Skeletal muscle tissue (tissue), 4 donors: ENCODE measurements around the gene TSPAN2. TPM values are rescaled to one million over a fixed set of nuclear protein-coding genes. Genes with fewer than 3 reads are reported as not detected.

Experiments used
- H3K27ac ChIP-seq: one replicate; pipeline ENCODE4 v1.7.0; 2013; ENCODE audit warnings: mild to moderate bottlenecking, low read depth, low read length, inconsistent platforms
- H3K27me3 ChIP-seq, 3 donors: one replicate each; pipeline ENCODE4 v1.7.0; 2013; ENCODE audit warnings: low read length in 3 of 3; ENCODE audit not compliant: control insufficient read depth in 3 of 3, insufficient read depth in 3 of 3
- H3K36me3 ChIP-seq, 3 donors: one replicate each; pipeline ENCODE4 v1.7.0; 2013; ENCODE audit warnings: low read length in 3 of 3; ENCODE audit not compliant: control insufficient read depth in 3 of 3, insufficient read depth in 3 of 3
- H3K4me1 ChIP-seq, 3 donors: one replicate each; pipeline ENCODE4 v1.7.0; 2013; ENCODE audit warnings: low read length in 3 of 3, mild to moderate bottlenecking in 3 of 3; ENCODE audit not compliant: control insufficient read depth in 3 of 3, insufficient read depth in 3 of 3
- H3K4me3 ChIP-seq, 3 donors: one replicate each; pipeline ENCODE4 v1.7.0; 2013; ENCODE audit warnings: low read length in 3 of 3
- H3K9ac ChIP-seq, 3 donors: one replicate each; pipeline ENCODE4 v1.7.0; 2013; ENCODE audit warnings: low read length in 3 of 3, mild to moderate bottlenecking in 3 of 3, moderate library complexity in 2 of 3, low read depth in 1 of 3
- H3K9me3 ChIP-seq, 3 donors: one replicate each; pipeline ENCODE4 v1.7.0; 2013; ENCODE audit warnings: low read length in 3 of 3; ENCODE audit not compliant: control insufficient read depth in 3 of 3
- total RNA-seq: library from RNA; depleted of rRNA; stranded (reverse); fragments of >200 nt; gene quantifications from one replicate; pipeline ENCODE4 v1.2.3, GENCODE V29; 2014
- donor health status: Osteomylitis.

The TSPAN2 gene
- total RNA-seq, 1 donor from 2014 or later = 6.8 TPM

DNA sequence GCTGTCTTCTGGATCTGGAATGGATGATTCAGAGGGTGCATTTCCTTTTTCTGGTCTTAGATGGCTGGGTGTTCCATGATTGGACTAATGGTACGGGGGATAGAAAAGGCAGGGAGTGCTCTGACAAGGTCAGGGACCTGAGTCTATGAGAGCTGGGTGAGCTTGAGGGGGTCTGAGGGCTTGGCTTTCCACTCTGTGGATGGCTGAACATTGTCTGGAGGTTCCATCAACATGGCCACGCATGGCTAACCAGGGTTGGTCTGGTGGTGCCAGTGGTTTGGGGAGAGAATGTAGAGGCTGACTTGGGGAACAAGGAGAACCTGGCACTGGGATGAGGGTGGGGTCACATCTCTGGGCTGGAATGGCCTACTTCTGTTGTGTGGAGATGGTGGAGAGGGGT, 41.5 kb upstream of the TSPAN2 start:
- no peaks in the 10 kb centered on the region for H3K9me3 ChIP-seq
- H3K4me3 ChIP-seq = no peak overlapping the region
- H3K4me1 ChIP-seq = peaks cover 10 to 29% (median 19%) of the 10 kb centered on the region in 3 donors
- no peaks in the 10 kb centered on the region for H3K27me3 ChIP-seq
- H3K27ac ChIP-seq = no peak overlapping the region
- no peaks in the 10 kb centered on the region for H3K36me3 ChIP-seq
- no peak overlapping the region for H3K9ac ChIP-seq

DNA sequence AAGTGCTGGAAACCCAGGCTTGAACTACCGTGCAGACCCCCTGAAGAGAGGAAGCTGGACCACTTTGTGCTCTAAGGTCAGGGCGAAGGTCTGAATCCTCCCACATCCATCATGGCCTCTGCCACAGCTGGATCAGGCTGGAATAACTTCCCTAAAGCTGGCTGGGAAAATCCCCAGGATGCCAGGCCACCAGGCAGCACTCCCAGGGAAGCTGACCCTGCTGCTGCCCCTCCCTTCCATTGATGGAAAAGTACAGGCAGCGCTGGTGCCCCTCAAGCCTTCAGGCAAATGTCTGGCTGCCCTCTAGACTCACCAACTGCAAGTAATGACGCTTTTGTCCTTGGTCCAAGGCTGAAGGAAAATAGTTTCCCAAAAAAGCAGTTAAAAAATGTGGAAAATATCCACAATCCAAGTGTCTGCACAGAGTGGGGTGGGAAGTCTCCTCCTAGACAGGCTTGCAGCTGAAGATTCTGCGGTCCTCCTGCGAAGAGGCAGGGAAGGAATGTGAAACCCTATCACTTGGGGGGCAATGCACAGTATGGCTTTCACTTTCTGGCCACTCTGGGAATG, 39.9 kb upstream of the TSPAN2 start:
- Histone ChIP-seq H3K9me3 (no peaks in the 10 kb centered on the region), H3K4me3 (no peak overlapping the region), H3K36me3 (no peaks in the 10 kb centered on the region), H3K4me1 (peaks cover 7 to 15% (median 10%) of the 10 kb centered on the region in 3 donors), H3K9ac (no peak overlapping the region), H3K27ac (no peak overlapping the region), H3K27me3 (no peaks in the 10 kb centered on the region)

GRCh38 chr1:115127539-115127938, 38.2 kb upstream of the TSPAN2 start:
- Histone ChIP-seq H3K9ac (no peak overlapping the region), H3K9me3 (no peaks in the 10 kb centered on the region), H3K4me3 (no peak overlapping the region), H3K36me3 (no peaks in the 10 kb centered on the region), H3K4me1 (no peaks in the 10 kb centered on the region), H3K27me3 (no peaks in the 10 kb centered on the region), H3K27ac (no peak overlapping the region)

DNA sequence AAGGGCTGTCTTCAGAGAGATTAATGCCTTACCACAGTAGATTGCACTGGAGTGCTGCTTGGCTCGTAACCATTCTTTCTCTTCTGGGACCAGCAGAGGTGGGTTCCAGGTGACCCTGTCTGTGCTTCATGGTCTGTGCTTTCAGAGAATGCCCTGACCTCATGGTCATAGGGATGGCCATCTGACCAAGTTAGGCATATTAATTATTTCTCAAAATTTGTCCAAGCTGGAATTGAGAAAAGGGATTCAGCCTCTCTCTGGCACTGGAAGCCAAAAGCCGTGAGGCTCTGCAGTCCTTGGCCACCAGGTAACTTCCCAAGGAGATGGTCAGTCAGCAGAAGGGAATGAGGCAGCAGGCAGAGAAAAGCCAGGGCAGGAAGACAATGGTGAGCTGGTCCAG, 37.2 kb upstream of the TSPAN2 start:
- Histone ChIP-seq H3K4me1 (no peaks in the 10 kb centered on the region), H3K9ac (no peak overlapping the region), H3K27me3 (no peaks in the 10 kb centered on the region), H3K9me3 (peaks cover 0 to 3% (median 0%) of the 10 kb centered on the region in 3 donors), H3K27ac (no peak overlapping the region), H3K36me3 (no peaks in the 10 kb centered on the region), H3K4me3 (no peak overlapping the region)

DNA sequence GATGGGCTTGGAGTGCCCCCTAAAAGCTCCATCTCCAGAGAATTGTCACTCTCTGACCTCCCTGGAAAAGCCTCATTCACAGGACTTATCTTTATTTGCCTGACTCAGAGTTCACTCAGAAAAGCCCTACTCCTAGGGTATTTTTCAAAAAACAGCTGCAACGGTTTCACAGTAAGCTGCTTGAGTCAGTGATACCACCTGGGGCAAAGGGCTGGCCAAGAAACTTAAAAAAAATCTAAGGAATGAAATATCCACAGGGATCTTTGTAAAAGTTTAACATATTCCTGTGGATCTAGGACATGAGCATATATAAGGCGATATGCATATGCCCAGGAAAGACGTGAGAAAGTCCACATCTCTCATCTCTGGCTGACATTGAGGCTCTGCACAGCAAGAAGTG, 33.8 kb upstream of the TSPAN2 start:
- H3K4me1 ChIP-seq = no peaks in the 10 kb centered on the region
- no peak overlapping the region for H3K27ac ChIP-seq
- H3K36me3 ChIP-seq = no peaks in the 10 kb centered on the region
- no peaks in the 10 kb centered on the region for H3K27me3 ChIP-seq
- peaks cover 0 to 4% (median 0%) of the 10 kb centered on the region in 3 donors for H3K9me3 ChIP-seq
- no peak overlapping the region for H3K9ac ChIP-seq
- H3K4me3 ChIP-seq = no peak overlapping the region

DNA sequence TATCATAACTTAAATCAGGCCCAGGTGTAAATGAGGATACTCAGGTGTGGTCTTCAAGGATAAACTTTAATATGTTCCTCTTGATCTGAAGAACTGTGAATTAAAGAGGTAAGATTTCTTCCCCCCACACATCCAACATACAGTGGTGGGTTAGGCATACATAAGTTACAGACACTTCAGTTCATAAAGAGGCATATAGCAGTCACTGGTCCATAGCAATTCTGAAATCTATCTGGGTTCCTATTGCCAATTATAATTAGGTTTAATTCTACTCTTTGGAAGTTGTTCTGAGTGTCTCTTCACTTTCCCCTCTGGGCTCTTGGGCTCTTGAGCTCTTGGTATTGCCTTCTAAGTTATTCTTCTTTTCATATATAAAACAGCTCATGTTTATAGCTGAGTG, 32.5 kb upstream of the TSPAN2 start:
- no peak overlapping the region for H3K4me3 ChIP-seq
- no peaks in the 10 kb centered on the region for H3K36me3 ChIP-seq
- no peaks in the 10 kb centered on the region for H3K4me1 ChIP-seq
- no peak overlapping the region for H3K27ac ChIP-seq
- H3K27me3 ChIP-seq = no peaks in the 10 kb centered on the region
- peaks cover 0 to 4% (median 0%) of the 10 kb centered on the region in 3 donors for H3K9me3 ChIP-seq
- no peak overlapping the region for H3K9ac ChIP-seq

DNA sequence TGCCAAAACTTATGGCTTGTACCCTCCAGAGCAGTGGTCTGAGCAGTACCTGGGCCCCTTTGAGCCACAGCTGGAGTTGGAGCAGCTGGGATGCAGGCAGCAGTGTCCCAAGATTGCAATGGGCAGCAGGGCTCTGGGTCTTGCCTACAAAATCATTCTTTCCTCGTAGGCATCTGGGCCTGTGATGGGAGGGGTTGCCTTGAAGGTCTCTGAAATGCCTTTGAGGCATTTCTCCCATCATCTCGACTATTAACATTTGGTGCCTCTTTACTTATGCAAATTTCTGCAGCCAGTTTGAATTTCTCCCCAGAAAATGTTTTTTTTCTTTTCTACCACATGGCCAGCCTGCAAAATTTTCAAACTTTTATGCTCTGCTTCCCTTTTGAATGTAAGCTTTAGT, 31.0 kb upstream of the TSPAN2 start:
- H3K36me3 ChIP-seq = no peaks in the 10 kb centered on the region
- no peak overlapping the region for H3K27ac ChIP-seq
- H3K4me1 ChIP-seq = no peaks in the 10 kb centered on the region
- no peak overlapping the region for H3K9ac ChIP-seq
- no peak overlapping the region for H3K4me3 ChIP-seq
- H3K9me3 ChIP-seq = peaks cover 0 to 4% (median 0%) of the 10 kb centered on the region in 3 donors
- H3K27me3 ChIP-seq = no peaks in the 10 kb centered on the region

DNA sequence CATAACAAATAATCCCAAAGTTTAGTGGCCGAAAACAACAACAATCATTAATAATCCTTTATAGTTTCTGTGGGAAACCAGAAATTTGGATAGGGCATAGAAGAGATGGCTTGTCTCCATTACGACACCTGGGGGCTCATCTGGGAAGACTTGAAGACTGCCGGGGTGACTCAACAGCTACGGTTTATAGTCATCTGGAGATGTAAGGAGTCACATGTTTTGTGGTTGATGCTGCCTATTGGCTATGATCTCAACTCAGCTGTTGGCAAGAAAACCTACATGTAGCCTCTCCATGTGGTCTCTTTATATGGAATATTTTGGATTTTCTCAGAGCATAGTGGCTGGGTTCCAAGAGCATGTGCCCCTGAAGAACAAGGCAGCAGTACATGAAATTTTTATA, 29.3 kb upstream of the TSPAN2 start:
- Histone ChIP-seq H3K9me3 (peaks cover 0 to 4% (median 0%) of the 10 kb centered on the region in 3 donors), H3K4me1 (no peaks in the 10 kb centered on the region), H3K9ac (no peak overlapping the region), H3K4me3 (no peak overlapping the region), H3K27me3 (no peaks in the 10 kb centered on the region), H3K27ac (no peak overlapping the region), H3K36me3 (no peaks in the 10 kb centered on the region)

DNA sequence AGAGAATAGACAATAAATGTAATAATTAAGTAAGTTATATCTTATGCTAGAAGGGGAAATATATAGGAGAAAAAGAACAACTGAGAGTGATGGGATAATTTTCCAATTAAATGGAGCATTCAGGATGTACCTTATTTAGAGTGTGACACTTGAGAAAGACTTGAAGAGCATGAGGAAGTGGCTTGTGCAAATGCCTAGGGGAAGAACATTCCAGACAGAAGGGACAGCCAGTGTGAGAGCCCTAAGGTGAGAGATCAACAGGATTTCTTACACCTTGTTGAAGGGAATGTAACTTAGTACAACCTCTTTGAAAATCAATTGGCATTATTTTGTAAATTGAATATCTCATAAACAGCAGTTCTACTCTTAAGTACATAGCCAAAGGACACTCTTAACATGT, 28.8 kb upstream of the TSPAN2 start:
- Histone ChIP-seq H3K27me3 (no peaks in the 10 kb centered on the region), H3K9me3 (peaks cover 0 to 4% (median 0%) of the 10 kb centered on the region in 3 donors), H3K36me3 (no peaks in the 10 kb centered on the region), H3K4me3 (no peak overlapping the region), H3K4me1 (no peaks in the 10 kb centered on the region), H3K9ac (no peak overlapping the region), H3K27ac (no peak overlapping the region)

DNA sequence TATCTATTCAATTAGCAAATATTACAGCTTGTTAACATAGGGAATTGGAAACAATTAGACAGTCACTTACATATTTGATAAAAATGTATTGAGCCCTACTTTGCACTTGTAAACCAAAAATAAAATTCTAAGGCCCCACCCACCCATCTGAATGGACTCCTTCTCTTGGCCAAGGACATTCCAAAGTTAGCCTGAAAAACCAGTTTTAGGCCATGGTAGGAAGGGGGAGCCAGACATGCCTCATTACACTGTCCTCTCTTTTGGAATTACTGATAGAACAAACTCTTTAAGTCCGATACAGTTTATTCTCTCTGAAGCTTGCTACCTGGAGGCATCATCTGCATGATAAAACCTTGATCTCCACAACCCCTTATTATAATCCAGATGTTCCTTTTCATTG, 28.0 kb upstream of the TSPAN2 start:
- H3K4me1 ChIP-seq = no peaks in the 10 kb centered on the region

More for the DNA sequence above, 28.0 kb upstream of the TSPAN2 start:
- Histone ChIP-seq H3K27ac (no peak overlapping the region), H3K9me3 (peaks cover 0 to 4% (median 0%) of the 10 kb centered on the region in 3 donors), H3K36me3 (no peaks in the 10 kb centered on the region), H3K9ac (no peak overlapping the region), H3K4me3 (no peak overlapping the region), H3K27me3 (no peaks in the 10 kb centered on the region)
